Tongue (tissue), 2 donors: Measurements from ENCODE around the gene HIP1. TPM values are rescaled to one million over a fixed set of nuclear protein-coding genes. Genes with fewer than 3 reads are reported as not detected.

ENCODE experiments used
- DNase-seq: peaks from one replicate; pipeline ENCODE4 v3.0.0-alpha.2; 2015
- total RNA-seq: library from RNA; depleted of rRNA; stranded (reverse); fragments of >200 nt; gene quantifications from one replicate; pipeline ENCODE4 v1.2.3, GENCODE V29; 2014

HIP1 gene
- total RNA-seq, 1 donor from 2014 or later, result 19.6 TPM

GRCh38 chr7:75669579-75669978 lies 69.2 kb downstream of the HIP1 start:
- DNase-seq, result no peak

- DNase-seq, result no peak
These were observed 70.8 kb downstream of the HIP1 start for GRCh38 chr7:75667938-75668337.

- no peak for DNase-seq
These were observed 75.3 kb downstream of the HIP1 start for GRCh38 chr7:75663302-75663907.

- DNase-seq, result no peak
These were observed 76.0 kb downstream of the HIP1 start for GRCh38 chr7:75662579-75663301.

- DNase-seq, result no peak
These were observed 78.0 kb downstream of the HIP1 start for GRCh38 chr7:75660566-75661215.

GRCh38 chr7:75658802-75659201 lies 79.9 kb downstream of the HIP1 start:
- DNase-seq, result no peak

GRCh38 chr7:75658369-75658768 lies 80.4 kb downstream of the HIP1 start:
- no peak for DNase-seq

- DNase-seq, result no peak
These were observed 80.9 kb downstream of the HIP1 start for GRCh38 chr7:75657866-75658265.

GRCh38 chr7:75656740-75657139 lies 82.0 kb downstream of the HIP1 start:
- no peak for DNase-seq

GRCh38 chr7:75655536-75655935 lies 83.2 kb downstream of the HIP1 start:
- DNase-seq, result no peak

GRCh38 chr7:75654855-75655254 lies 83.9 kb downstream of the HIP1 start:
- no peak for DNase-seq

GRCh38 chr7:75653651-75654050 lies 85.1 kb downstream of the HIP1 start:
- DNase-seq, result no peak

GRCh38 chr7:75652788-75653187 lies 86.0 kb downstream of the HIP1 start:
- DNase-seq, result no peak

GRCh38 chr7:75650681-75651080 lies 88.1 kb downstream of the HIP1 start:
- peak; percentile 45 for DNase-seq

GRCh38 chr7:75650062-75650461 lies 88.7 kb downstream of the HIP1 start:
- no peak for DNase-seq

GRCh38 chr7:75649462-75649861 lies 89.3 kb downstream of the HIP1 start:
- peak; percentile 23 for DNase-seq

- DNase-seq, result no peak
These were observed 90.9 kb downstream of the HIP1 start for GRCh38 chr7:75647709-75648438.

GRCh38 chr7:75646571-75647102 lies 92.1 kb downstream of the HIP1 start:
- DNase-seq, result peak; percentile 59

- DNase-seq, result no peak
These were observed 93.2 kb downstream of the HIP1 start for GRCh38 chr7:75645570-75645969.

GRCh38 chr7:75644589-75644988 lies 94.2 kb downstream of the HIP1 start:
- no peak for DNase-seq

- peak; percentile 22 for DNase-seq
These were observed 95.8 kb downstream of the HIP1 start for GRCh38 chr7:75642810-75643486.

GRCh38 chr7:75640201-75640600 lies 98.5 kb downstream of the HIP1 start:
- DNase-seq, result no peak
